ENCODE measurements around the gene CFAP46.

DNA sequence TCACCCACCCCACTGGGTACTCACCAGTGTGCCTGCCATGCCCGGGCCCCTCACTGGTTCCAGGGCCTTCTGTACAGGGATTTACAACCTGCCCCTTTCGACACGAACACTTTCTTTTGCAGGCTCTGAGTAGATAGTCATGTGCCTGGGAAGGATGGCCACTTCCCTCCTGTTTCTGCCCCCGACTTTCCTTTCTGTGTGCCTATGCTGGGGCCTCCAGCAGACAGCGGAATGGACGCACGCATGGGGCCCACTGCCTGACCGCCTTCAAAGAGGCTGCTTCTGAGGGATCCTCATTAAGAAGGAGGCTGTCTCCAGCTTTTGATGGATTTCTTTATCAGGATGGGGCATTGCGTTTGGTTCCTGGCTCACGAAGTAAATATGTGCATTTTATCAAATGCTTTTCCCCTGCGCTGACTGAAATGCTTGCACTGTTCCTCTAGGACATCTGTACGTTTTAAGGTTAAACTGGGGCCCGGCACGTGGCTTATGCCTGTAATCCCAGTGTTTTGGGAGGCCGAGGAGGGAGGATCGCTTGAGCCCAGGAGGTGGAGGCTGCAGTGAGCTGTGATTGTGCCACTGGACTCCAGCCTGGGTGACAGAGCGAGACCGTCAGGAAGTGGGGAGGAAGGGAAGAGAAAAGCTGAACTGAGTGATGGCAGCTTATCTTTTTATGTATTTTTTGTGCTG, 127.1 kb downstream of the CFAP46 start:
- TF ChIP-seq EZH2phosphoT487 (IDR thresholded peaks at IDR 0.05; ENCODE audit: unreplicated experiment) (no peak), POLR2AphosphoS5 (IDR thresholded peaks at IDR 0.05; ENCODE audit: low read depth) (no peak), EZH2 (IDR thresholded peaks at IDR 0.05; ENCODE audit: low read depth, unreplicated experiment) (no peak), CREB1 (CRISPR knock-in tag; IDR thresholded peaks at IDR 0.05; ENCODE audit: low read depth) (no peak)
- TF ChIP-seq, protein P1, sequence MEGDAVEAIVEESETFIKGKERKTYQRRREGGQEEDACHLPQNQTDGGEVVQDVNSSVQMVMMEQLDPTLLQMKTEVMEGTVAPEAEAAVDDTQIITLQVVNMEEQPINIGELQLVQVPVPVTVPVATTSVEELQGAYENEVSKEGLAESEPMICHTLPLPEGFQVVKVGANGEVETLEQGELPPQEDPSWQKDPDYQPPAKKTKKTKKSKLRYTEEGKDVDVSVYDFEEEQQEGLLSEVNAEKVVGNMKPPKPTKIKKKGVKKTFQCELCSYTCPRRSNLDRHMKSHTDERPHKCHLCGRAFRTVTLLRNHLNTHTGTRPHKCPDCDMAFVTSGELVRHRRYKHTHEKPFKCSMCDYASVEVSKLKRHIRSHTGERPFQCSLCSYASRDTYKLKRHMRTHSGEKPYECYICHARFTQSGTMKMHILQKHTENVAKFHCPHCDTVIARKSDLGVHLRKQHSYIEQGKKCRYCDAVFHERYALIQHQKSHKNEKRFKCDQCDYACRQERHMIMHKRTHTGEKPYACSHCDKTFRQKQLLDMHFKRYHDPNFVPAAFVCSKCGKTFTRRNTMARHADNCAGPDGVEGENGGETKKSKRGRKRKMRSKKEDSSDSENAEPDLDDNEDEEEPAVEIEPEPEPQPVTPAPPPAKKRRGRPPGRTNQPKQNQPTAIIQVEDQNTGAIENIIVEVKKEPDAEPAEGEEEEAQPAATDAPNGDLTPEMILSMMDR (conservative IDR thresholded peaks at IDR 0.05; ENCODE audit: low read depth in 2 of 2): no peak
- TF ChIP-seq, protein P2, sequence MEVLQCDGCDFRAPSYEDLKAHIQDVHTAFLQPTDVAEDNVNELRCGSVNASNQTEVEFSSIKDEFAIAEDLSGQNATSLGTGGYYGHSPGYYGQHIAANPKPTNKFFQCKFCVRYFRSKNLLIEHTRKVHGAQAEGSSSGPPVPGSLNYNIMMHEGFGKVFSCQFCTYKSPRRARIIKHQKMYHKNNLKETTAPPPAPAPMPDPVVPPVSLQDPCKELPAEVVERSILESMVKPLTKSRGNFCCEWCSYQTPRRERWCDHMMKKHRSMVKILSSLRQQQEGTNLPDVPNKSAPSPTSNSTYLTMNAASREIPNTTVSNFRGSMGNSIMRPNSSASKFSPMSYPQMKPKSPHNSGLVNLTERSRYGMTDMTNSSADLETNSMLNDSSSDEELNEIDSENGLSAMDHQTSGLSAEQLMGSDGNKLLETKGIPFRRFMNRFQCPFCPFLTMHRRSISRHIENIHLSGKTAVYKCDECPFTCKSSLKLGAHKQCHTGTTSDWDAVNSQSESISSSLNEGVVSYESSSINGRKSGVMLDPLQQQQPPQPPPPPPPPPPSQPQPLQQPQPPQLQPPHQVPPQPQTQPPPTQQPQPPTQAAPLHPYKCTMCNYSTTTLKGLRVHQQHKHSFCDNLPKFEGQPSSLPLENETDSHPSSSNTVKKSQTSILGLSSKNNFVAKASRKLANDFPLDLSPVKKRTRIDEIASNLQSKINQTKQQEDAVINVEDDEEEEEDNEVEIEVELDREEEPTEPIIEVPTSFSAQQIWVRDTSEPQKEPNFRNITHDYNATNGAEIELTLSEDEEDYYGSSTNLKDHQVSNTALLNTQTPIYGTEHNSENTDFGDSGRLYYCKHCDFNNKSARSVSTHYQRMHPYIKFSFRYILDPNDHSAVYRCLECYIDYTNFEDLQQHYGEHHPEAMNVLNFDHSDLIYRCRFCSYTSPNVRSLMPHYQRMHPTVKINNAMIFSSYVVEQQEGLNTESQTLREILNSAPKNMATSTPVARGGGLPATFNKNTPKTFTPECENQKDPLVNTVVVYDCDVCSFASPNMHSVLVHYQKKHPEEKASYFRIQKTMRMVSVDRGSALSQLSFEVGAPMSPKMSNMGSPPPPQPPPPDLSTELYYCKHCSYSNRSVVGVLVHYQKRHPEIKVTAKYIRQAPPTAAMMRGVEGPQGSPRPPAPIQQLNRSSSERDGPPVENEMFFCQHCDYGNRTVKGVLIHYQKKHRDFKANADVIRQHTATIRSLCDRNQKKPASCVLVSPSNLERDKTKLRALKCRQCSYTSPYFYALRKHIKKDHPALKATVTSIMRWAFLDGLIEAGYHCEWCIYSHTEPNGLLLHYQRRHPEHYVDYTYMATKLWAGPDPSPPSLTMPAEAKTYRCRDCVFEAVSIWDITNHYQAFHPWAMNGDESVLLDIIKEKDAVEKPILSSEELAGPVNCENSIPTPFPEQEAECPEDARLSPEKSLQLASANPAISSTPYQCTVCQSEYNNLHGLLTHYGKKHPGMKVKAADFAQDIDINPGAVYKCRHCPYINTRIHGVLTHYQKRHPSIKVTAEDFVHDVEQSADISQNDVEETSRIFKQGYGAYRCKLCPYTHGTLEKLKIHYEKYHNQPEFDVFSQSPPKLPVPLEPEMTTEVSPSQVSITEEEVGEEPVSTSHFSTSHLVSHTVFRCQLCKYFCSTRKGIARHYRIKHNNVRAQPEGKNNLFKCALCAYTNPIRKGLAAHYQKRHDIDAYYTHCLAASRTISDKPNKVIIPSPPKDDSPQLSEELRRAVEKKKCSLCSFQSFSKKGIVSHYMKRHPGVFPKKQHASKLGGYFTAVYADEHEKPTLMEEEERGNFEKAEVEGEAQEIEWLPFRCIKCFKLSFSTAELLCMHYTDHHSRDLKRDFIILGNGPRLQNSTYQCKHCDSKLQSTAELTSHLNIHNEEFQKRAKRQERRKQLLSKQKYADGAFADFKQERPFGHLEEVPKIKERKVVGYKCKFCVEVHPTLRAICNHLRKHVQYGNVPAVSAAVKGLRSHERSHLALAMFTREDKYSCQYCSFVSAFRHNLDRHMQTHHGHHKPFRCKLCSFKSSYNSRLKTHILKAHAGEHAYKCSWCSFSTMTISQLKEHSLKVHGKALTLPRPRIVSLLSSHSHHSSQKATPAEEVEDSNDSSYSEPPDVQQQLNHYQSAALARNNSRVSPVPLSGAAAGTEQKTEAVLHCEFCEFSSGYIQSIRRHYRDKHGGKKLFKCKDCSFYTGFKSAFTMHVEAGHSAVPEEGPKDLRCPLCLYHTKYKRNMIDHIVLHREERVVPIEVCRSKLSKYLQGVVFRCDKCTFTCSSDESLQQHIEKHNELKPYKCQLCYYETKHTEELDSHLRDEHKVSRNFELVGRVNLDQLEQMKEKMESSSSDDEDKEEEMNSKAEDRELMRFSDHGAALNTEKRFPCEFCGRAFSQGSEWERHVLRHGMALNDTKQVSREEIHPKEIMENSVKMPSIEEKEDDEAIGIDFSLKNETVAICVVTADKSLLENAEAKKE (CRISPR knock-in tag; IDR thresholded peaks at IDR 0.05): no peak
- TF ChIP-seq, protein P3, sequence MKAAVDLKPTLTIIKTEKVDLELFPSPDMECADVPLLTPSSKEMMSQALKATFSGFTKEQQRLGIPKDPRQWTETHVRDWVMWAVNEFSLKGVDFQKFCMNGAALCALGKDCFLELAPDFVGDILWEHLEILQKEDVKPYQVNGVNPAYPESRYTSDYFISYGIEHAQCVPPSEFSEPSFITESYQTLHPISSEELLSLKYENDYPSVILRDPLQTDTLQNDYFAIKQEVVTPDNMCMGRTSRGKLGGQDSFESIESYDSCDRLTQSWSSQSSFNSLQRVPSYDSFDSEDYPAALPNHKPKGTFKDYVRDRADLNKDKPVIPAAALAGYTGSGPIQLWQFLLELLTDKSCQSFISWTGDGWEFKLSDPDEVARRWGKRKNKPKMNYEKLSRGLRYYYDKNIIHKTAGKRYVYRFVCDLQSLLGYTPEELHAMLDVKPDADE (IDR thresholded peaks at IDR 0.05): no peak
- TF ChIP-seq, protein P4, sequence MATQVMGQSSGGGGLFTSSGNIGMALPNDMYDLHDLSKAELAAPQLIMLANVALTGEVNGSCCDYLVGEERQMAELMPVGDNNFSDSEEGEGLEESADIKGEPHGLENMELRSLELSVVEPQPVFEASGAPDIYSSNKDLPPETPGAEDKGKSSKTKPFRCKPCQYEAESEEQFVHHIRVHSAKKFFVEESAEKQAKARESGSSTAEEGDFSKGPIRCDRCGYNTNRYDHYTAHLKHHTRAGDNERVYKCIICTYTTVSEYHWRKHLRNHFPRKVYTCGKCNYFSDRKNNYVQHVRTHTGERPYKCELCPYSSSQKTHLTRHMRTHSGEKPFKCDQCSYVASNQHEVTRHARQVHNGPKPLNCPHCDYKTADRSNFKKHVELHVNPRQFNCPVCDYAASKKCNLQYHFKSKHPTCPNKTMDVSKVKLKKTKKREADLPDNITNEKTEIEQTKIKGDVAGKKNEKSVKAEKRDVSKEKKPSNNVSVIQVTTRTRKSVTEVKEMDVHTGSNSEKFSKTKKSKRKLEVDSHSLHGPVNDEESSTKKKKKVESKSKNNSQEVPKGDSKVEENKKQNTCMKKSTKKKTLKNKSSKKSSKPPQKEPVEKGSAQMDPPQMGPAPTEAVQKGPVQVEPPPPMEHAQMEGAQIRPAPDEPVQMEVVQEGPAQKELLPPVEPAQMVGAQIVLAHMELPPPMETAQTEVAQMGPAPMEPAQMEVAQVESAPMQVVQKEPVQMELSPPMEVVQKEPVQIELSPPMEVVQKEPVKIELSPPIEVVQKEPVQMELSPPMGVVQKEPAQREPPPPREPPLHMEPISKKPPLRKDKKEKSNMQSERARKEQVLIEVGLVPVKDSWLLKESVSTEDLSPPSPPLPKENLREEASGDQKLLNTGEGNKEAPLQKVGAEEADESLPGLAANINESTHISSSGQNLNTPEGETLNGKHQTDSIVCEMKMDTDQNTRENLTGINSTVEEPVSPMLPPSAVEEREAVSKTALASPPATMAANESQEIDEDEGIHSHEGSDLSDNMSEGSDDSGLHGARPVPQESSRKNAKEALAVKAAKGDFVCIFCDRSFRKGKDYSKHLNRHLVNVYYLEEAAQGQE (IDR thresholded peaks at IDR 0.05; ENCODE audit: unreplicated experiment): no peak
